GM11168 (cell line): ENCODE measurements around the gene OTUD7B.
"Not testable (repeated sequence)": the region's sequence is repeated elsewhere in the genome, so short reads cannot be mapped to it uniquely, and the experiment has no call there.

Source experiments
- in situ Hi-C: fragments of 300-500 bp; cut with MboI; formaldehyde crosslinking; loops from one replicate; pipeline ENCODE4 v1.12.0; 2022; ENCODE audit warnings: low sequenced_read_pairs; ENCODE audit not compliant: unreplicated experiment

The OTUD7B gene

DNA sequence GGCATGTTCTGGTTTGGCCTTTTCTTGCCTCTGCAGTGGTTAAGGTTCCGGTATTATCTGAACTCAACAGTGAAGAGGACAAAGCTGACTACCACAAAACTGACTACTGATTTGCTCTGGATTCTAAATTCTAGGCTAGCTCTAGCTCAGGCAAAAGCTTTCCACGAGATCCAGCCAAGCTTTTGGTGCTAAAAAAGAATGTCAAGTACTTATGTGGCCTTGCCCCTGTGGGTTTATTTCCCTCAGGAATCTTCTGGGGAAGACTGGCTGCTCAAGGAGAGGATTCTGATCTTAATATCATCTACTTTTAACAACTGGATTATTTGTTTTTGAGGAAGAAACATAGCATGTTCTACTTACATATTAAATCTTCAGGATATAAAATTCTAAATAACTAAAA lies 47.8 kb downstream of the OTUD7B start:
- in situ Hi-C loops: loop anchor here (10.0 kb wide), 1 partner anchor 222 kb away; no protein-coding TSS in a partner anchor

DNA sequence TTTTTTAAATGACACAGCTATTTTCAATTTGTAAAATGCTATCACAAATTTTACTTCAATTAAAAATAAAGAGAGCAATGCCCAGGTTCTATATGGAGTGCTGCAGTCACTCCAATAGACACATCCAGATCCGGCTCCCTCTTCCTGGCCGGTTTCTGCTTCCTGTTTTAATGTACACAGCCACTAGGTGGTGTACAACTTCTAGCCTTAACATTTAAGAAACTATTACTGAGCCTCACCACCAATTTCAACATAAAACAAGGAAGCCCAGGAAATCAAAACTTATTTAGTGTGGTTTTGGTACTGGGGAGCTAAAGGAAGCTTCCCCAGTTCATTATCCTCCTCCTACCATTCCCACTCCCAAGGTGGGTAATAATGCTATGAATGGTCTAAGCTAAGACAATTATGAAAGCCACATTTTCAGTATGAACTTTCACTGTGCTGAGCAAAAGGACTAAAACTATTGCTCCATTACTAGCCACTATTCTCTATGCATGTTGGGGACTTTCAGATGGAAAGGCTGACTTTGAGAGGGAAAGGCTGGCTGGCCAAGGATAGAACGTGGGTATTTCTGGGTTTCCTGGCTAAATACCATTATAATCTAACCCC lies 48.4 kb downstream of the OTUD7B start:
- in situ Hi-C loops: loop anchor here (10.0 kb wide), 1 partner anchor 223 kb away; no protein-coding TSS in a partner anchor

DNA sequence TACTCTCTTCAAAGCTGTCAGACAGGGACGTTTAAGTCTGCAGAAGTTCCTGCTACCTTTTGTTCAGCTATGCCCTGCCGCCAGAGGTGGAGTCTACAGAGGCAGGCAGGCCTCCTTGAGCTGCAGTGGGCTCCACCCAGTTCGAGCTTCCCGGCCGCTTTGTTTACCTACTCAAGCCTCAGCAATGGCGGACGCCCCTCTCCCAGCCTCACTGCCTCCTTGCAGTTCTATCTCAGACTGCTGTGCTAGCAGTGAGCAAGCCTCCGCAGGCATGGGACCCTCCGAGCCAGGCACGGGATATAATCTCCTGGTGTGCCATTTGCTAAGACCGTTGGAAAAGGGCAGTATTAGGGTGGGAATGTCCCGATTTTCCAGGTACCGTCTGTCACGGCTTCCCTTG lies 53.0 kb downstream of the OTUD7B start:
- in situ Hi-C loops: not testable (repeated sequence)

DNA sequence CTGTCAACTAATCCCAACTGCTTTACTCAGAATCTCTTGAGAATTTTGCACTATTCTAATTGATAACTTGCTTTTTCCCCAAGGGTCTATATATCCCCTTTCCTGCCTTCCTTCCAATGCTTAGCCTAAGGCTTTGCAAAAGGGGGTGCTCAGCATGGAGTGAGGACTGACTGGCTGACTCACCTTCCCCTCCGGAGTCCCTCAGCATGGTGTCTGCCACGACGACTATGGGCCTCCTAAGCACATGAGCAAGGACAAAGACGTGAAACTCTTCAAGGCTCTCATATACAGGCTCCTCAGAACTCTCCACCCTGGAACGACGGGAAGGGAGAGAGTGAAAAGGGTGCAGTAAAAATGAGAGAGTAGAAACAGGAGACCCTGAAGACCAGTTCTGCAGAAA lies 60.6 kb downstream of the OTUD7B start:
- in situ Hi-C loops: no loop called here

DNA sequence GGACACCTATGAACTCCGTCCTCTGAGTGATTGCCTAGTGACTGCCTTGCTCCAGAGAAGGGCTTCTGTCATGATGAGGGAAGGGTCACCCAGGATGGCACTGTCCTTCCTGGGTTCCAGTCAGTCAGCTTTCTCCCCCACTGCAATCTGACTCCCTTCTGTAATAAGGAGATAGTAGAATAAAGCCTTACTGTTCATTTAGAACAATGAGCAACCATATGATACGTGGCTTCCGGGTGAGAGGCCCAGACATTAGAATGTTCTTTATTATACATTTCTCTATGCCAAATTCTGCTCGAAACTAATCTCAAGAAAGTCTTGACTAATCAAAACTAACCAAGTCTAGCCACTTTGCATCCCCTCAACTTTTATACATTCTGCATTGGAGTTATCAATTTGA lies 65.3 kb downstream of the OTUD7B start:
- in situ Hi-C loops: no loop called here

DNA sequence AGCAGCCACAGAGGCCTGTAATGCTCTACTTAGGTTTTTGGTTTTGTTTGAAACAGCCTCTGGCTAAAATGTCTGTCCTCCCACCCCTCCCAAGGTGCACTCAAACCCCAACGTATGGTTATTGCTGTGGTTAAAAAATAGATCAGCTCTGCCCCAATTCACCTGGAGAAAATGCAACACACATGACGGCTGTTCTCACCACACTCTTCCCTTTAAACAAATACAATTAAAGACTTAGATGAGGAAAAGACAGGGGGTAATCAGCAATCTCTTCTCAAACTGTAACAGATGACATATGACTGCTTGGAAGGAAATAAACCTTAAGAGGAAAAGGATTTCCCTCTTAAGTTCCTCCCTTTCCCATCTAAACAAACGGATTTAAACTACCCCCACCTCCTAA lies 67.6 kb downstream of the OTUD7B start:
- in situ Hi-C loops: no loop called here

DNA sequence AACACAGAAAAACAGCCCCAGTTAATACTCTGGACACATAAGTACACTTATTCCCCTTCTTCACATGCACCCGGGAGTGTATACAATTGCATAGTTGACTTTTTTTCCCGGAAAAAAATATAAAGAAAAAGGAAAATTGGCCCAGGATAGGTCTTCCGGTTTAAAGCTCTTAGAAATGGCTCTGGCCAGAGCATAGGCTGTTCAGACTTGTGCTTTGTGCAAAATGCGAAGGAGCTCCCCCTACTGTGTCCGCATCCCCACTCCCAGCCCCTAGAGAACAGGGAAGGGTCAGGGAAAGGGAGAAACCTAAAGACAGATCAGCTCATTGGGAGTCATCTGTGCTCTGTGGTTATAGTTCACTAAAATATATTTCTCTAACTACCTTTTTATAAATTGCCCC lies 68.3 kb downstream of the OTUD7B start:
- in situ Hi-C loops: no loop called here

DNA sequence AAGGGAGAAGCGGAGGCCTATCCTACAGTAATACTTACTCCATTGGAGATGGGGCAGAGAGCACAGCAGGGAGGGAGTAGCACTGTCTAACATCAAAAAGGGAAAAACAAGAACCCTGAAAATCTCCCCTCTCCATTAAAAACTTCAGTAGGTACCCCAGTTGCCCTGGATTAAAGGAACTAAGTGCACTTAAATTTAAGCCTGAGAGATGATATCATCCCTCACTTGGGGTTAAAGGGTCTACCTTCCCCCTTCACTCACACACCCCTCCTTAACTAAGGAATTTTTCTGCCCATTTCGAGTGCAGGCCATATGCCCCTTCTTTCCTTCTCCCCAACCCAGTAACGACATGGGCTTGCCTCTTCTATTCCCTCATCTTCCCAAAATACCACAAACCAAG lies 70.1 kb downstream of the OTUD7B start:
- in situ Hi-C loops: no loop called here

DNA sequence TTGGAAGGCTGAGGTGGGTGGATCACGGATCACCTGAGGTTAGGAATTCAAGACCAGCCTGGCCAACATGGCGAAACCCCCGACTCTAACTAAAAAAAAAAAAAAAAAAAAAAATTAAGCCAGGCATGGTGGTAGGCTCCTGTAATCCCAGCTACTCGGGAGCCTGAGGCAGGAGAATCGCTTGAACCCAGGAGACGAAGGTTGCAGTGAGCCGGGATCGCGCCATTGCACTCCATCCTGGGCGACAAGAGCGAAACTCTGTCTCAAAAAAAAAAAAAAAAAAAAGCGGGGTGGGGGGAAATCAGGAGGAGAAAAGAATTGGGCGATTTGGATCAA lies 71.9 kb downstream of the OTUD7B start:
- in situ Hi-C loops: not testable (repeated sequence)

DNA sequence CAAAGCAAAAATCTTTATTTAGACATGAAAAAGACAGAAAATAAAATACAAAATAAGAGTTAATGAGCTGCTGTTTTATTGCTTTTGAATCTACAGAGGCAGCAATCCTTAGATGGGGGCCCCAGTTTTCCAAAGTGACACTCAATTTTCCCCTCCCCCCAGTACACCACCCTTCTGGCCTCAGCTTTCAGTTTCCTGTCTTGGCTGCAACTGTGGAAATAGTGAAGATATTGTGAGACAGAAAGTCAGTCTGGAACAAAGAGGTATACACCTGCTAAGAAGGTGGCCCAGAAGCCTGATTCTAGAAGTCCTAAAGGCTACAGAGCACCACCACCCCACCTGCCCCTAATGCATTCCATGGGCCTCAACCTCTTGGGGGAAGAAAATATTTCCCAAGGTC lies 72.8 kb downstream of the OTUD7B start:
- in situ Hi-C loops: no loop called here

DNA sequence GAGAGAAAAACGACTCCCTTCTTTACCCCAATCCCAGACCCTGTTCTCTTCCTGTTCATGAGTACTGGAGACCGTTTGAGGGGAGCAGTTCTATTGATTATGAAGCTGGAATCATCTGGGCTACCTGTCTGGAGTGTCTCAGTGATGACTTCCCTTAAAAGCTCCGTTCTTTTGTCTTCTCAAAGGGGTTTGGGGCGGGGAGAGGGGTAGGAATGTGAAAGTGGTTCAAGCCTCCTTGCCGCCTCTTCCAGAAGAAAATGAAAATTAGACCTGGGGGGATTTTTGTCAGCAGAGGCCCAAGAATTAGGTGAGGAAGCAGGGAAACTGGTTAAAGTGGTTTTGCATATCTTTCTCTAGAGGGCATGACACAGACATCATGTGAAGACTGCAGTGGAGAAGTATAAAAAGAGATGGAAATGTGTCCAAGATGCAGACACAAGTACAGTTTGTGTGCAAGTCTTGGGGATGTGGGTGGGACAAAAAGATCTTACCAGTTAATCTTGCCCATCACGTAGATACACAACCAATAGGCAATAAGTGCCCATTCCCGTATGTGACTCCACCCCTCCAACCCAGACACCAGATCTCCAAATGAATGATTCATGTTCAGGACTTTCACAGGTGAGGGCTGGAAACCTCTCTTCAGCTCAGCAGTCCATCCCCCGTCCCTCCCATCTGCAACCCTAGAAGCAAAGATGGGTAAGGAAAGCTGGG lies 73.4 kb downstream of the OTUD7B start:
- in situ Hi-C loops: no loop called here

DNA sequence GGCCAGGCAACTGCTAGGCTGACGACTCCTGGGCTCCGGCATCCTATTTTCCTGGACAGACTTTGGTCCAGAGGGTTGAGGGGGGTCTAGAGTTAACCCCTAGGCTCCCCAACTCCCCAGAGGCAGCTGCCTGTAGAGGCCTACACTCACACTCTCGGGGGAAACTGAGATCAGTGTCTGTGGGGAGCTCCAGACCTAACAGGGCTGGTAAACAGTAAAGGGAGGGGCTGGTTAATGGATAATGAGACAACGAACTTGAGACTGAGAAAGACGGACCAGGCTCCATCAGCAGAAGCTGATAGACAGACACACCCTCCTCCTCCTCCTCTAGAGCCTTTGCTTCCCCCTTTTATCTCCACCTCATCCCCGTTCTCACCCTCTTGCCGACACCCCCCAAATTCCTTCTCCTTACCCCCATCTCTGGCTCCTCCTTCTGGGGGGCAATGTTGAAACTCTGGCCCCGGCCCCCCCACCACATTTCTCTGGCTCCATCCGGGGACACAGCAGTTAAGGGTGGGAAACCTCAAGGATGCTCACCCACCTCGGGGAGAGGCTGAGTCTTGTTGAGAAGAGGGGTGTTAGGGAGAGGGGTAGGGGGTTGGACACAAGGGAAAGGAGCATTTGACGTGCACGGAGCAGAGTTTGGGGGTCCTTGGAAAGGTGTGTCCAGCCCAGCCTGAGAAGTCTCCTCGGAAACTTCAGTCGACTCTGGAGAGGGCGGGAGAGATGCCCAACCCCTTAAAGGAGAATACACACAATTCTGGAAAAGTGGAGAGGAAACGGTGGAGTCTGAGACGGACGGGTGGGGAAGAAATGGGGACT lies 74.1 kb downstream of the OTUD7B start, which contains the start of gene MTMR11:
MTMR11 (minus strand) TSS at position 710 of the 822 bp plus-strand sequence; CDS start at position 478, 232 bp downstream.
- in situ Hi-C loops: no loop called here

DNA sequence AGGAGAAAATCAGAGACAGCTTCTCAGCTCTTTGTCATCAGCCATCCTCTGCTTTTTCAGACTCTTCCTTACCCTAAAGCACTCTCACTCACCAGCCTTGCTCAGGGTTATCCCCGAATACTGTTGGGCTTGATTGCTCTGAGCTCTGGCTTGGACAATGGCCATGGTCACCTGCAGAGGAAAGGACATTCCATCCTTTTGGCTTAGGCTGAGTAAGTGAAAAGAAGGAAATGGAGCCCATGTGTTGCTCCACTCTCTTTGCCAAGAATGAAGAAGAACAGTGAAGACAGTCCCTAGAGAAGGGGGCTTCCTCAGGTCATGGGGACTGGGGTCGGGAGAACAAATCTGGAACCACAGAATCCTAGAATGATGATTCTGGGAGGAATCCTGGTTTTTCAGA lies 76.2 kb downstream of the OTUD7B start:
- in situ Hi-C loops: no loop called here

DNA sequence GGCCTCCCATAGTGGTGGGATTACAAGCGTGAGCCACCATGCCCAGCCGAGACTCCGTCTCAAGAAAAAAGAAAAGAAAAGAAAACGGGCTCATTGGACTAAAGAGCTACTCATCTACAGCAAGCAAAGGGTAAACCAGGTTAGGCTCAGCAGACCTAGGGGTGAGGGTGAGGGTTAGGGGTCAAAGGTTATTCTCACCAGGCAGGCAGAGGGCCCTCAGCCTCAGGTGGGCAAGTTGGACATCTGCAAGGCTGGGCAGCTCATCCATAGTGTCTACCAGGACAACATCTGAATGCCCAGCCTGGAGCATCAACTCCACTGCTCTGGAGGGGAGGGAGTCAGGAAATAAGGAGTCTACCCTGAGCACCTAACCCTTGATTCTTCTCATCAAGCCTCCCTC lies 77.3 kb downstream of the OTUD7B start:
- in situ Hi-C loops: no loop called here

DNA sequence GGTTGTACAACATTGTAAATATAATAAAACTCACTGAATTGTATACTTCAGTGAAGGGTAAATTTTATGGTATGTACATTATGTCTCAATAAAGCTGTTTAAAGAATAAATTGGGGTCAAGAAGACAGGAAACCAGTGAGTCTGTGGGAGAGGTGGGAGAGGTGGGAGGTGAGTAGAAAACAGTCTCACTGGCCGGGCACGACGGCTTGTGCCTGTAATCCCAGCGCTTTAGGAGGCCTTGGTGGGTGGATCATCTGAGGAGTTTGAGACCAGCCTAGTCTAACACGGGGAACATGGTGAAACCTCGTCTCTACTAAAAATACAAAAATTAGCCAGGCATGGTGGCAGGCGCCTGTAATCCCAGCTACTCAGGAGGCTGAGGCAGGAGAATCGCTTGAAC lies 78.1 kb downstream of the OTUD7B start:
- in situ Hi-C loops: no loop called here

DNA sequence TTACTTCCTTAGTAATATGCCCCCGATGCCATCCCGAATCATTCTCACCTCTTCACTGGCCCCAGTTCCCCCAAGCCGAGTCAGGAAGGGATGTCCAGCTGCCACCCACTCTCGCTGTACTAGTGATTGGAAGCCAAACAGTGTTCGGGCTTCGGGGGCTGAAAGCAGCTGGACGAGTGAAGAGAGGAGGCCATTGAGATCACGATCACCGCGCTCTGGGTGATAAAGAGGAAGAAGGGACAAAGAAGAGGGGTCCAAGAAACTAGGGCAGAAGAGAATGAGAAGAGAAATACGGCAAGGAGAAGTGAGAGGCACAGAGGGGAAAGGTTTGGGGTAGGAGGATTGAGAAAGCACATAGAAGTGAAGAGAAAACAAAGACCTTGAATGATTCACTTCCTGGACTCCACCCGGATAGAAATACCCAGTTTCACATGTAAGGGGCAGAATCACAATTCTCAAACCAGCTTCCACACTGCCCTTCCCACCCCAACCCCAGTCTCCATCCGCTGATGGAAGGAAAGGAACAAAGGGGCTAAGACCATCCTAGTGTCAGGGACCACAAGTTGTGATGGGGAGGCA lies 79.2 kb downstream of the OTUD7B start:
- in situ Hi-C loops: no loop called here

DNA sequence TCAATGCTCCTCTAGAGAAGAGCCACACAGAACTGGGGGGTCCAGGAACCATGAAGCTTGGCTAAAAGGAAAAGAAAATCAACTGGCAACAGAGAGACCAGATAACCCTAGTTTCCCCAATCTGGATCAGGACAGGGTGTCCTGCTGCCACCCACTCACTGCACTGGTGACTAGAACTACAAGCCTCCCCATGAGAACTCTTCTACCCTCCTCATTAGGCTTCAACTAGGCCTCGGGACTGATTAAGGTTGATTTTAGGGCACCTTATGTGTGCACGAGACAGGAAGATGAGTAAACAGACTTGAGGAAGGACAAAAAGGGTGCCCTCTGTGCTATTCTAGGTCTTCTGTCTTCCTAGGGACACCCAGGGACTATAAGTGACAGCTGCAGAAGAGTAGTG lies 80.7 kb downstream of the OTUD7B start:
- in situ Hi-C loops: no loop called here

DNA sequence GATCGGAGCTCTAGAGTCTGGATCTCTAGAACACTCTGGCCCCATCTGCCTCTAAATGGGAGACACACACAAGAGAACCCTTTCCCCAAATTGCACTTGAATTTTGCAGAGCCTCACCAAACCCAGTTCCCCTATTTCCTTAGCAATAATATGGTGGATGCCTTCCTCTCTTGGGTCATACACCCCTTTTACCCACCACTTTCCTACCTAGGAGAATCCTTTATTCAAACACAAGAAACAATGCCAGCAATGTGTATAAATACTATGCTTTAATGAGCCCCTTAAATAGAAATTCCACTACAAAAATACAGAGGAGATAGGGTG lies 82.2 kb downstream of the OTUD7B start:
- in situ Hi-C loops: no loop called here

DNA sequence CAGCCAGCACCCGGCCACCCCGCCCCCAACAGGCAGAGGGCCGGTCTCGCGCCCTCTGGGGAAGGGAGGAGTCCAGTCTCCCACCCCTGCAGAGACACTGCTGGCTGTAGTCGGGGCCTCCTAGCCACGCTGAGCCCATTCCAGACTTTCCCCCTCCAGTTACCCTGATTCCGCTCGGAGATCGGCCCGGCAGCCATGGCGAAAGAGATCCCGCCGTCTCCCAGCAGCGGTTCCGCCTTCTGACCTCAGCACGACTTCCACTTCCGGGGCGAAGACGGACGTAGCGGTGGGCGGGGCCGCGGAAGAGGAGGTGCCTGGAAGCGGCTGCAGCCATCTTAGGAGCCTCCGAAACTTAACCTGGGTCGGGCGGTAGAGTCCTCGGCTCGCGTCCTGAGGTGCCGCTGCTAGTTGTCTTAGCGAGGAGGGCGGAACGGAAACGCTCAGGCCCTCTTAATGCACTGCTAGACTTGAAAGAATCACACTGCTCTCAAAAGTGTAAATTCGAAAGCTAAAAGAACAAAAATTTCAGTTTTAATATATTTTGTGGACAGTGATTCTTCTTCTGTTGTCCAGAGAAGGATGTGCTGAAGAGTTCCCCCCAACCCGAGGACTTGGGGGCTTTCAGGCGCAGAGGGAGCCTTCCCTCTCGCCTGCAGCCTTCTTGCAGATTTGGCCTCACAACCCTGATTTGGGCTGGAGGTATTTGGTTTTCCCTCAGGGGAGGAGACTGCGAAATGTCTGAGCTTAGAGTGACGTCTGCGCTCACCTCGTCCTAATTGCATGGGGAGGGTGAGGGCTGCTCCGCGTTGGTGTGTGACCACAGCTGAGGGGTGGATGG lies 82.7 kb downstream of the OTUD7B start, which contains the start of gene SF3B4:
SF3B4 (minus strand) TSS at position 241 of the 838 bp plus-strand sequence; CDS start at position 197, 44 bp downstream.
- in situ Hi-C loops: no loop called here

DNA sequence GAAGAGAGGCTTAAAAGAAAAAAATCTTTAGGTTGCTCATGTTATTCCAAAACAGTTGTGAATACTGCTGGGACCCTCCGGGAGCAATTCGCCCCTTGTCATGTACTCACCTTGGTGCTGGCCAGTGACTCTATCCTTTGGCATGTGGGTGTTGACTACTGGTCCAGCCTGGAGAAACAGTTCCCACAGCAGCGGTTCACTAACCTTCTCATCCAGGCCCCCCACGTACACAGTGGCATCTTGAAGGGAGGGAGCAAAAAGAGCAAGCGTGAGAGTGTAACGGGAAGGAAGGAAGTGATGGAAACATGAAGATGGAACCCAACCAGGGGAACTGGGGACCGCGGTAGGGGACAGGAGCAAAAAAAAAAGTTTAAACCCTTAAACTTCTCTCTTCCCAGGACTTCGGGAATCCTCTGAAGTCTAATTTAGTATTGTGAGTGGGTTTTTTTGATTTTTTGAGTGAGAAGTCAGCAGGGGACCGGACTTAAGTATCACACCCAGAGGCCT lies 83.4 kb downstream of the OTUD7B start:
- in situ Hi-C loops: no loop called here
